ENCODE results near the gene ART5. TPM values are rescaled to one million over a fixed set of nuclear protein-coding genes. Genes with fewer than 3 reads are reported as not detected.
A peak's percentile ranks its signal among the peaks of the same experiment; 100 is the strongest.
"Not testable (repeated sequence)": the region's sequence is repeated elsewhere in the genome, so short reads cannot be mapped to it uniquely, and the experiment has no call there.

ART5 gene
- total RNA-seq, 1 experiment from 2014 or later, result not detected

- Mint-ChIP-seq H3K27ac (ENCODE audit: low read depth, unreplicated experiment) (no peak within 1 kb of the TSS), H3K9me3 (ENCODE audit: unreplicated experiment) (no peaks in the 10 kb centered on the region), H3K4me3 (ENCODE audit: unreplicated experiment) (no peak within 1 kb of the TSS), H3K27me3 (ENCODE audit: insufficient read depth, unreplicated experiment) (peaks cover 33% of the 10 kb centered on the region), H3K4me1 (ENCODE audit: insufficient read depth, unreplicated experiment) (peaks cover 12% of the 10 kb centered on the region), H3K36me3 (ENCODE audit: insufficient read depth, unreplicated experiment) (peaks cover 5% of the 10 kb centered on the region)
- intact Hi-C loops (cut with micrococcal nuclease), result no loop called here
- DNase-seq (ENCODE audit: unreplicated experiment), result peak; percentile 36
- no peak for TF ChIP-seq CTCF (IDR thresholded peaks at IDR 0.05; ENCODE audit: unreplicated experiment)
- POLR2A ChIA-PET, result no interaction called here
- CTCF ChIA-PET, result interaction anchor here (1.0 to 1.1 kb wide), 2 partner anchors 168 to 189 kb away, joined by 3 read pairs; no protein-coding TSS in a partner anchor
- no TSS peak for BruUV-seq (replicated peaks)
Measured at GRCh38 chr11:3644817-3645235, 3.0 kb upstream of the ART5 start, which contains the start of gene ART1. TSS of gene ART1 (plus strand) at chr11:3645128. CDS start at chr11:3659214, 14,086 bp downstream.

DNA sequence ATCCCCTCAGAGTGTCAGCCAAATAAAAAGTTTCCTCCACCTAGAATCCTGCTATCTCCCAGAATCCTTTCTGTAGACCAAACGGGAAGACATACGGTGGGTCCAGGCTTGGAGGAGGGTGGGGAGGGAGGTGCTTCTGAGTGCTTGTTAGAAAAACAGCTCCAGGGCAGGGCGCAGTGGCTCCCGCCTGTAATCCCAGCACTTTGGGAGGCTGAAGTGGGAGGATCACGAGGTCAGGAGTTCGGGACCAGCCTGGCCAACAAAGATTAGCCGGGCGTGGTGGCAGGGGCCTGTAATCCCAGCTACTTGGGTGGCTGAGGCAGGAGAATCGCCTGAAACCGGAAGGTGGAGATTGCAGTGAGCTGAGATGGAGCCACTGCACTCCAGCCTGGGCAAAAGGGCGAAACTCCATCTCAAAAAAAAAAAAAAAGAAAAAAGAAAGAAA is 1.3 kb upstream of the ART5 start:
- Mint-ChIP-seq H3K4me1 (ENCODE audit: insufficient read depth, unreplicated experiment) (peaks cover 12% of the 10 kb centered on the region), H3K27me3 (ENCODE audit: insufficient read depth, unreplicated experiment) (peaks cover 31% of the 10 kb centered on the region)
- H3K27ac Mint-ChIP-seq (ENCODE audit: low read depth, unreplicated experiment); intact Hi-C loops (cut with micrococcal nuclease); H3K9me3 Mint-ChIP-seq (ENCODE audit: unreplicated experiment); H3K4me3 Mint-ChIP-seq (ENCODE audit: unreplicated experiment); DNase-seq (ENCODE audit: unreplicated experiment); BruUV-seq (replicated peaks); H3K36me3 Mint-ChIP-seq (ENCODE audit: insufficient read depth, unreplicated experiment): not testable (repeated sequence)
- ChIA-PET CTCF (interaction anchor here (1.4 kb wide), 1 partner anchor 11 kb away, joined by 4 read pairs; no protein-coding TSS in a partner anchor), POLR2A (interaction anchor here (0.6 kb wide), 1 partner anchor 17 kb away, joined by 3 read pairs; no protein-coding TSS in a partner anchor)

DNA sequence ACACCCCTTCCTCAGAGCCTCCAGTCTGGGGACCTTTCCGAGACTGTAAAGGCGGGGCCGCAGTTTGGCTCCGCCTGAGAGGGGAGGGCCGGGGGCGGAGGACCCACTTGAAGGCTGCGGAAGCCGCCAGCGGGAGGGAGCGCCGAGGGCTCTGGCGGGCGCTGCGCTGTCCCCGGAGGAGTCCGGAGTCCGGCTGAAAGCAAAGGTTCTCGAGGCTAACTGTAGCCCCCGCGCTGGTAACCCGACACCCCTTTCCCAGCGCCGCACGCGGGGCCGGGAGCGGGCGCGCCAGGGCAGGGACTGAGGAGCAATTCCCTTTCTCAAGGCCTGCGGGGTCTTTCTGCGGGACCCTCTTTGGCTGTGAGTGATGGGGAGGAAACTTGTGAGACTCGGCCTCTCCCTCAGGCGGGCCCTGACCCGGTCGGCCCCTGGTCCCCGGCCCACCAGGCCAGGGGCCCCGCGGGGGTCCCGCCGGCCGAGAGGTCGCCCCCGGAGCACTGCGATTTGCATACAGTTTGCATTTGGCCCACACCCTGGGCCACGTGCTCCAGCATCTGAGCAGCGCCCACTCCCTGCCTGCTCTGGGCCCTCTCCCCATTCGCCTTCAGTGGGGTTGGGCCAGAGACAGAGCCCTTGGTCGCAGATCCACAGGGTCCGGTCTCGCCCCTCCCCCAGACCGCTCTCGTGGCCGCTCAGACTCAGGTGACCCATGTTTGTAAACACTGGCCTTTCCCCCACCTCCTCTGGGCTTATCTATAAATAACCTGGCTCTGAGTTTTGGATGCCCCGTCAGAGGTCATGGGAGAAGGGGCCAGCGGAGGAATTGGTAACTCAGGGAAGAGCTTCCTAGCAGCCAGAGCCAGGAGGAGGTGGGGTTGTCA is 519 bp upstream of the ART5 start:
- peaks cover 5% of the 10 kb centered on the region for H3K36me3 Mint-ChIP-seq (ENCODE audit: insufficient read depth, unreplicated experiment)
- no TSS peak for BruUV-seq (replicated peaks)

DNA sequence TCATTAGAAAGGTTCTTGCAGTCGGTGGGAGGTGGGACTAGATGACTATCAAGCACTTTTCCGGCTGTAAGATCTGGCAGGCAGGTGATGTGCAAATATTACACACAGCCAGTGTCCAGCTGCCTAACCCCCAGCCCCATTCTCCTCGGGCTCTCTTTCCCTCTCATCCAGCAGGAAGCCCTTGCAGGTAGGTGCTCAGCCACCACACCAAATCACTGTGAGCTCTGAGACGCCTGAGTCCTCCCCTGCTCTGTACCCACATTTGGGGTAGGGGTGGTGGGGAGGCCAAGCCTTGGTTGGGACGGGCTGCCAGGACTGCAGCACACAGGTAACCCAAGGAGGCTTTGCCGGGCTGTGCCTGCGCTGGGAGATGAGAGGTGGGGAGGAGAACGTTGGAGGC is 601 bp downstream of the ART5 start:
- Mint-ChIP-seq H3K36me3 (ENCODE audit: insufficient read depth, unreplicated experiment) (peaks cover 5% of the 10 kb centered on the region), H3K9me3 (ENCODE audit: unreplicated experiment) (no peaks in the 10 kb centered on the region), H3K4me1 (ENCODE audit: insufficient read depth, unreplicated experiment) (peaks cover 12% of the 10 kb centered on the region), H3K27me3 (ENCODE audit: insufficient read depth, unreplicated experiment) (peaks cover 39% of the 10 kb centered on the region), H3K27ac (ENCODE audit: low read depth, unreplicated experiment) (no peak overlapping the region), H3K4me3 (ENCODE audit: unreplicated experiment) (peak overlapping the region; percentile 66)
- intact Hi-C loops (cut with micrococcal nuclease), result no loop called here
- no peak for TF ChIP-seq CTCF (IDR thresholded peaks at IDR 0.05; ENCODE audit: unreplicated experiment)
- no peak for DNase-seq (ENCODE audit: unreplicated experiment)
- ChIA-PET POLR2A (no interaction called here), CTCF (no interaction called here)
- BruUV-seq (replicated peaks), result no TSS peak

More for the DNA sequence above, 519 bp upstream of the ART5 start:
- Mint-ChIP-seq H3K27ac (ENCODE audit: low read depth, unreplicated experiment) (no peak overlapping the region), H3K4me1 (ENCODE audit: insufficient read depth, unreplicated experiment) (peaks cover 12% of the 10 kb centered on the region), H3K9me3 (ENCODE audit: unreplicated experiment) (no peaks in the 10 kb centered on the region), H3K27me3 (ENCODE audit: insufficient read depth, unreplicated experiment) (peaks cover 28% of the 10 kb centered on the region), H3K4me3 (ENCODE audit: unreplicated experiment) (peak overlapping the region; percentile 66)
- CTCF ChIA-PET, result interaction anchor here (0.6 to 1.4 kb wide), 2 partner anchors 10 to 18 kb away, joined by 3 to 4 read pairs; no protein-coding TSS in a partner anchor
- POLR2A ChIA-PET, result interaction anchor here (0.6 kb wide), 1 partner anchor 18 kb away, joined by 3 read pairs; no protein-coding TSS in a partner anchor
- no peak for TF ChIP-seq CTCF (IDR thresholded peaks at IDR 0.05; ENCODE audit: unreplicated experiment)
- intact Hi-C loops (cut with micrococcal nuclease), result no loop called here
- peak; percentile 71 for DNase-seq (ENCODE audit: unreplicated experiment)
